Measurements from ENCODE around the gene DBF4. TPM values are rescaled to one million over a fixed set of nuclear protein-coding genes. Genes with fewer than 3 reads are reported as not detected.

DBF4 gene
- total RNA-seq, 2 donors from 2014 or later = 11.0 to 24.9 TPM

DNA sequence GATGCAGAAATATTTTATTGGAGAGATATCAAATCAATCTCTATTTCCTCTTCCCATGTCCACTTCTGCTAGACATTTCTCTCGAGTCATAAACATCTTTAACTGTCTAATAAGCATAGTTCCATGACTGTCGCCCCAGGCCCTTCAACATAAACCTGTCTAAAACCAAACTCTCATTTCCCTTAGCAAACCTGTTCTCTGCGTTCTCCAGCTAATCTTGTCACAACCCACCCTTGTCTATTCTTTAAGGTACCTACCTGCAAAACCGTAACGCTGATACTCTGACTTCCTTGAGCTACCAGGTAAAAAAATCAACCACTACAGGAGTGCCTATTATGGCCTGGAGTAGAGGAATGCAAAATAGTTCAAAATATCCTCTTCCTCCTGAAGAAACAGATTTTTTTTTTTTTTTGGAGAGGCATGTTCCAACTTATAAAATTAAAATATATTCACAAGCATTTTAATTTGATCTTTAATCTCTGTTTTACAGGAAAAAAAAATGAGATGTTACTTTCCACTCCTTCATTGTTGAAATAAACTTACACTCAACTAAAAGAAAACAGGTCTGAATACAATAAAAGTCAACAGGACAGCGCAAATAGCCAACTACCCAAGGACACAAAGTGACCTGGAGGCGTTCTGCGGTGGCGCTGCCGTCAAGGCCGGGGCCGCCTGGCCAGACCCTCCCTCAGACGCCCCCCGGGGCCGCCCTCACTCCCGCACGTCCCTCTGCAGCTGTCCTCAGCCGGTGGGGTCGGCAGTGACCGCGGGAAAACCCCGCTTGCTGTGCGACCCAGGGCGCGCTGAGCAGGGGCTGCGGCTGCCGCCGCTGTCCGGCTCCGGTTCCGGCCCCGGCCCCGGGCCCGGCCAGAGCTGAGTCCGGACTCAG, 898 bp upstream of the DBF4 start:
- Histone ChIP-seq H3K9me3 (no peaks in the 10 kb centered on the region), H3K36me3 (no peaks in the 10 kb centered on the region), H3K4me1 (replicated peaks) (no peaks in the 10 kb centered on the region), H3K4me3 (peak overlapping the region; percentile 76 to 77), H3K27ac (peak overlapping the region; percentile 96), H3K27me3 (replicated peaks; ENCODE audit: insufficient read depth) (no peaks in the 10 kb centered on the region)
- WGBS = 2% methylated on average over 35 of the region's 35 CpGs
- TF ChIP-seq, protein P1, sequence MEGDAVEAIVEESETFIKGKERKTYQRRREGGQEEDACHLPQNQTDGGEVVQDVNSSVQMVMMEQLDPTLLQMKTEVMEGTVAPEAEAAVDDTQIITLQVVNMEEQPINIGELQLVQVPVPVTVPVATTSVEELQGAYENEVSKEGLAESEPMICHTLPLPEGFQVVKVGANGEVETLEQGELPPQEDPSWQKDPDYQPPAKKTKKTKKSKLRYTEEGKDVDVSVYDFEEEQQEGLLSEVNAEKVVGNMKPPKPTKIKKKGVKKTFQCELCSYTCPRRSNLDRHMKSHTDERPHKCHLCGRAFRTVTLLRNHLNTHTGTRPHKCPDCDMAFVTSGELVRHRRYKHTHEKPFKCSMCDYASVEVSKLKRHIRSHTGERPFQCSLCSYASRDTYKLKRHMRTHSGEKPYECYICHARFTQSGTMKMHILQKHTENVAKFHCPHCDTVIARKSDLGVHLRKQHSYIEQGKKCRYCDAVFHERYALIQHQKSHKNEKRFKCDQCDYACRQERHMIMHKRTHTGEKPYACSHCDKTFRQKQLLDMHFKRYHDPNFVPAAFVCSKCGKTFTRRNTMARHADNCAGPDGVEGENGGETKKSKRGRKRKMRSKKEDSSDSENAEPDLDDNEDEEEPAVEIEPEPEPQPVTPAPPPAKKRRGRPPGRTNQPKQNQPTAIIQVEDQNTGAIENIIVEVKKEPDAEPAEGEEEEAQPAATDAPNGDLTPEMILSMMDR (IDR thresholded peaks at IDR 0.05) = no peak
- TF ChIP-seq POLR2AphosphoS5 (IDR thresholded peaks at IDR 0.05) = no peak
- no peak for TF ChIP-seq POLR2A (IDR thresholded peaks at IDR 0.05)
- intact Hi-C loops (cut with DNase I) = loop anchor here (10.0 kb wide), 2 partner anchors 239 to 531 kb away; partner anchors contain the start of gene CROT
- peak; percentile 24 for DNase-seq (ENCODE audit: low spot score)

DNA sequence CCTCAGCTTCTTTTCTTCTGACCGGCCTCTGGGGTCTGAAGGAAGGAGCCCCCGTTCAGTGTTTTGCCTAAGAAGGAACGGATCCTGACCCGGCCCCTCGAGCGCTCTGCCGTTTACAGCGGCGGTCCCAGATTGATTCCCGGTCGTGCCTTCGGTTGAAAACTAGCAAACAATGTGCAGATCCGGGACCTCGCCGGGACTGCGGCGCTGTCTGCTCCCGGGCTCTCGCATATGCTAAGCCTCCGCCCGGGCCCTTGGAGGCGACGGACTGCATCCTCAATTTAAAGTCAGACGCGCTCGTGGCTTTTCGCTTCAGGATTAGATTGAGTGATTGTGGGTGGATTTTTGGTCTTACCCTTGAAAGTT, 559 bp downstream of the DBF4 start:
- Histone ChIP-seq H3K4me3 (peak overlapping the region; percentile 76 to 77), H3K9me3 (no peaks in the 10 kb centered on the region), H3K27ac (peak overlapping the region; percentile 96), H3K36me3 (no peaks in the 10 kb centered on the region), H3K27me3 (replicated peaks; ENCODE audit: insufficient read depth) (no peaks in the 10 kb centered on the region), H3K4me1 (replicated peaks) (no peaks in the 10 kb centered on the region)
- no peak for TF ChIP-seq POLR2A (IDR thresholded peaks at IDR 0.05)
- peak; percentile 61 for DNase-seq (ENCODE audit: low spot score)
- WGBS = under 1% methylated on average over 27 of the region's 27 CpGs
- intact Hi-C loops (cut with DNase I) = loop anchor here (10.0 kb wide), 2 partner anchors 238 to 532 kb away; partner anchors contain the start of gene CROT

DNA sequence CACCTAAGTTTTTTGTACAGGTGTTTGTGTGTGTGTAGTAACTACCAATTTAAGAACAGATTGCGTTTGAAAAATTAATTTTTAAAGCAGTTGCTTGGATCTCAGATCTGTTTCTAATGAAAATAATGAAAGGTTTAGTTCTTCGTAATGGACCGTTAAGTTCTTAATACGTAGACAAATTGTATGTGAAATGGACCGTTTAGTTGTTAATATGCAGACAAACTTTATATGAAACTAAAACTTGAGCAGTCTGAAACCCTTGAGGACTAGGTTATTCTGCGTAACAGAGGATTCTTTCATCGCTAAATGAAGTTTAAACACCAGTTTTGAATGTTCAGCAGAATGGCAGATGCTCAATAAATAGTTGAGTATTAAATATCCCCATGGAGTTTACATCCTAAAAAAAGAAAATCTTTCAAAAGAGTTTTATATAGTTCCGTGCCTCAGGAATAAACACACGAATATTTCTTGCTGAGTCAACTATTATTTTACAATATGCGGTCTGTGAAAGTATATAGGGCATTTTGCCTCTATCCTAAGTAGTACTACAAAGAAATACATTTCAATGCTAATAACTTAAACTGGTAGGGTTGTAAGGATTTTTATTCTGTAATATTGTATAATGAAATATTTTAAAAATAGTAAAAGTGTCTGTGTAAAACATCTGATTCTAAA, 1.2 kb downstream of the DBF4 start:
- TF ChIP-seq POLR2AphosphoS5 (IDR thresholded peaks at IDR 0.05) (no peak), POLR2A (IDR thresholded peaks at IDR 0.05) (no peak)
- TF ChIP-seq, protein P1 (IDR thresholded peaks at IDR 0.05) = no peak
- intact Hi-C loops (cut with DNase I) = loop anchor here (10.0 kb wide), 2 partner anchors 237 to 533 kb away; partner anchors contain the start of gene CROT
- WGBS = 4% methylated on average over 10 of the region's 10 CpGs

DNA sequence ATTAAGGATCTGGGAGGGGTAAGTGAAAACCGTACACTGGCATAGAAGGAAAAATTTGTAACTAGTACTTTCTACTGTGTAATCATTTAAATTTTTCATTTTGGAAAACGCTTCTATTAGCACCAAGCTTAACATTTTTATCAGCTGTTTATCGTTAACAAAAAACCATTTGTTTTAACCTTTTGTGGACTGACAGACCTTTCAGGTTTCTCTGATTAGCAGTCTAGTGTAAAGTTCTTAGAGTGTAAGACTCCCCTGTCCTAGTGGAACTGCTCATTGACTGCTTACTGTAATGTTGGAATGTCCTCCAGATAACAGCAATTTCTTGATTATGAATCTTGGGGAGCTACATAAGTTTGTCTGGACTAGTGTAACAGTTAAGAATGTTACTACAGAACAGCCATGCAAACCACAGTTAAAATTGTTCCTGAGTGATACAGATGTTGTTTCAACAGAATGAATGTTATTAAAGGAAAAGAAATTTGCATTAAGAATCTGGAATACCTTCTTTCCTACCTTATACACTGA, 2.0 kb downstream of the DBF4 start:
- Histone ChIP-seq H3K4me3 (no peak overlapping the region), H3K4me1 (replicated peaks) (no peaks in the 10 kb centered on the region), H3K27ac (no peak overlapping the region), H3K9me3 (no peaks in the 10 kb centered on the region), H3K27me3 (replicated peaks; ENCODE audit: insufficient read depth) (no peaks in the 10 kb centered on the region), H3K36me3 (no peaks in the 10 kb centered on the region)
- no peak for DNase-seq (ENCODE audit: low spot score)
- TF ChIP-seq, protein P1 (IDR thresholded peaks at IDR 0.05) = no peak
- TF ChIP-seq POLR2A (IDR thresholded peaks at IDR 0.05) (no peak), POLR2AphosphoS5 (IDR thresholded peaks at IDR 0.05) (no peak)
- WGBS = 62% methylated on average over 3 of the region's 3 CpGs
- intact Hi-C loops (cut with DNase I) = loop anchor here (10.0 kb wide), 2 partner anchors 237 to 533 kb away; partner anchors contain the start of gene CROT

More for the DNA sequence above, 1.2 kb downstream of the DBF4 start:
- no peaks in the 10 kb centered on the region for H3K27me3 ChIP-seq (replicated peaks; ENCODE audit: insufficient read depth)
- no peaks in the 10 kb centered on the region for H3K9me3 ChIP-seq
- H3K4me3 ChIP-seq = peak overlapping the region; percentile 76 to 77
- no peaks in the 10 kb centered on the region for H3K4me1 ChIP-seq (replicated peaks)
- H3K27ac ChIP-seq = peak overlapping the region; percentile 96
- DNase-seq (ENCODE audit: low spot score) = no peak
- no peaks in the 10 kb centered on the region for H3K36me3 ChIP-seq
